Stimulated activated CD8-positive, alpha-beta memory T cell treated with anti-CD3 and anti-CD28 coated beads, Interleukin-12 subunit alpha, Interleukin-12 subunit beta, amount 100 ng/mL, for 1 hour (primary cell): ENCODE results near the gene STPG2.

Source experiments
- DNase-seq: peaks from one replicate; pipeline ENCODE4 v3.0.0-alpha.2; 2020; ENCODE audit warnings: low read depth

The STPG2 gene

GRCh38 chr4:97786306-97786920 lies 356.9 kb downstream of the STPG2 start:
- DNase-seq = no peak

GRCh38 chr4:97778174-97778573 lies 365.1 kb downstream of the STPG2 start:
- DNase-seq = no peak

- DNase-seq = no peak
Observed at GRCh38 chr4:97774347-97774989, 368.8 kb downstream of the STPG2 start.

- DNase-seq = no peak
Observed at GRCh38 chr4:97770222-97770621, 373.1 kb downstream of the STPG2 start.

- DNase-seq = no peak
Observed at GRCh38 chr4:97762115-97762512, 381.2 kb downstream of the STPG2 start.

- DNase-seq = no peak
Observed at GRCh38 chr4:97761445-97762114, 381.7 kb downstream of the STPG2 start.

GRCh38 chr4:97759785-97760184 lies 383.5 kb downstream of the STPG2 start:
- DNase-seq = no peak

- no peak for DNase-seq
Observed at GRCh38 chr4:97752599-97752998, 390.7 kb downstream of the STPG2 start.

GRCh38 chr4:97747945-97748344 lies 395.3 kb downstream of the STPG2 start:
- DNase-seq = no peak

- DNase-seq = no peak
Observed at GRCh38 chr4:97720869-97721432, 422.3 kb downstream of the STPG2 start.

GRCh38 chr4:97691111-97691605 lies 452.1 kb downstream of the STPG2 start:
- no peak for DNase-seq

GRCh38 chr4:97670703-97671269 lies 472.5 kb downstream of the STPG2 start:
- DNase-seq = no peak

GRCh38 chr4:97665553-97665952 lies 477.7 kb downstream of the STPG2 start:
- no peak for DNase-seq

GRCh38 chr4:97664741-97665140 lies 478.5 kb downstream of the STPG2 start:
- no peak for DNase-seq

- DNase-seq = no peak
Observed at GRCh38 chr4:97662133-97662532, 481.1 kb downstream of the STPG2 start.

GRCh38 chr4:97656044-97656720 lies 487.1 kb downstream of the STPG2 start:
- no peak for DNase-seq

GRCh38 chr4:97653701-97654100 lies 489.6 kb downstream of the STPG2 start:
- no peak for DNase-seq

GRCh38 chr4:97646997-97647396 lies 496.3 kb downstream of the STPG2 start:
- no peak for DNase-seq

- no peak for DNase-seq
Observed at GRCh38 chr4:97645071-97645821, 498.0 kb downstream of the STPG2 start.

- no peak for DNase-seq
Observed at GRCh38 chr4:97643179-97643578, 500.1 kb downstream of the STPG2 start.

- no peak for DNase-seq
Observed at GRCh38 chr4:97639961-97640360, 503.3 kb downstream of the STPG2 start.
